Cardiac muscle cell (in vitro differentiated cells and primary cell): ENCODE measurements around the gene ZNF407. TPM values are rescaled to one million over a fixed set of nuclear protein-coding genes. Genes with fewer than 3 reads are reported as not detected.

ENCODE experiments used
- DNase-seq, 2 donors: peaks; one replicate each; pipeline versions ENCODE4 v3.0.0 to v3.0.0-alpha.2; 2010 to 2017; ENCODE audit warnings: low read depth in 1 of 2, low spot score in 1 of 2
- H3K27ac ChIP-seq: fragments of 200-600 bp; sonication (generic); 2 replicates; pipeline ENCODE4 v1.5.1; 2016
- H3K27me3 ChIP-seq: fragments of 200-600 bp; sonication (generic); 2 replicates; pipeline ENCODE4 v1.6.0; 2016; ENCODE audit warnings: control low read depth
- H3K36me3 ChIP-seq: fragments of 200-600 bp; sonication (generic); 2 replicates; pipeline ENCODE4 v1.5.1; 2016; ENCODE audit warnings: control low read depth
- H3K4me1 ChIP-seq: fragments of 200-600 bp; sonication (generic); 2 replicates; pipeline ENCODE4 v1.8.1; 2017; ENCODE audit warnings: low read depth, mild to moderate bottlenecking, mixed run types
- H3K4me3 ChIP-seq: fragments of 200-600 bp; sonication (generic); 2 replicates; pipeline ENCODE4 v1.5.1; 2016; ENCODE audit warnings: mild to moderate bottlenecking
- H3K9me3 ChIP-seq: fragments of 200-600 bp; sonication (generic); 2 replicates; pipeline ENCODE4 v1.5.1; 2017; ENCODE audit warnings: low read depth, mild to moderate bottlenecking, control low read depth
- CTCF ChIP-seq: IDR thresholded peaks from 2 replicates; pipeline ENCODE4 v1.5.1; 2012; ENCODE audit warnings: low read depth, mild to moderate bottlenecking, low read length
- polyA plus RNA-seq: library from polyadenylated mRNA; unstranded; fragments of >200 nt; fragmentation: Nextera tagmentation; extraction: Ambion mirVana; gene quantifications from 2 replicates; pipeline ENCODE4 v1.2.1, GENCODE V29; 2016
- total RNA-seq: library from RNA; depleted of rRNA; stranded (reverse); fragments of >200 nt; gene quantifications from 2 replicates; pipeline ENCODE4 v1.2.3, GENCODE V29; 2016

Gene ZNF407
- total and polyA plus RNA-seq, 2 experiments from 2014 or later = 4.6 to 8.0 TPM

GRCh38 chr18:74773171-74773624 is 175.5 kb downstream of the ZNF407 start:
- H3K27me3 ChIP-seq = no peaks in the 10 kb centered on the region
- TF ChIP-seq CTCF = no peak
- H3K4me1 ChIP-seq = no peaks in the 10 kb centered on the region
- DNase-seq = no peak
- H3K4me3 ChIP-seq = no peak overlapping the region
- no peaks in the 10 kb centered on the region for H3K36me3 ChIP-seq
- H3K9me3 ChIP-seq = no peaks in the 10 kb centered on the region
- H3K27ac ChIP-seq = no peak overlapping the region

GRCh38 chr18:74774486-74774885 is 176.8 kb downstream of the ZNF407 start:
- Histone ChIP-seq H3K9me3 (no peaks in the 10 kb centered on the region), H3K27ac (no peak overlapping the region), H3K4me3 (no peak overlapping the region), H3K36me3 (no peaks in the 10 kb centered on the region), H3K27me3 (no peaks in the 10 kb centered on the region), H3K4me1 (no peaks in the 10 kb centered on the region)
- TF ChIP-seq CTCF = no peak
- DNase-seq = no peak

GRCh38 chr18:74775239-74775638 is 177.6 kb downstream of the ZNF407 start:
- no peak for TF ChIP-seq CTCF
- H3K27ac ChIP-seq = no peak overlapping the region
- H3K4me3 ChIP-seq = no peak overlapping the region
- DNase-seq = peak in 1 of 2 donors; percentile 28
- no peaks in the 10 kb centered on the region for H3K4me1 ChIP-seq
- H3K9me3 ChIP-seq = no peaks in the 10 kb centered on the region
- no peaks in the 10 kb centered on the region for H3K36me3 ChIP-seq
- no peaks in the 10 kb centered on the region for H3K27me3 ChIP-seq

GRCh38 chr18:74778191-74778847 is 180.6 kb downstream of the ZNF407 start:
- Histone ChIP-seq H3K4me1 (no peaks in the 10 kb centered on the region), H3K4me3 (no peak overlapping the region), H3K36me3 (no peaks in the 10 kb centered on the region), H3K27me3 (no peaks in the 10 kb centered on the region), H3K27ac (no peak overlapping the region), H3K9me3 (no peaks in the 10 kb centered on the region)
- DNase-seq = no peak
- no peak for TF ChIP-seq CTCF

GRCh38 chr18:74784752-74785151 is 187.1 kb downstream of the ZNF407 start:
- no peak overlapping the region for H3K27ac ChIP-seq
- H3K27me3 ChIP-seq = no peaks in the 10 kb centered on the region
- no peaks in the 10 kb centered on the region for H3K9me3 ChIP-seq
- H3K4me1 ChIP-seq = peaks cover 5% of the 10 kb centered on the region
- DNase-seq = no peak
- TF ChIP-seq CTCF = no peak
- no peaks in the 10 kb centered on the region for H3K36me3 ChIP-seq
- H3K4me3 ChIP-seq = no peak overlapping the region
